Tibial artery (tissue), 4 donors: ENCODE data around the gene RBM17.

Source experiments
- DNase-seq, 2 donors: peaks; one replicate each; pipeline ENCODE4 v3.0.0-alpha.2; 2019
- H3K27ac ChIP-seq, 2 donors: fragments of 200-600 bp; sonication (generic) in 1 of 2; 1 replicate in 1 of 2; 2 replicates in 1 of 2; pipeline ENCODE4 v1.5.1; 2018 to 2019; ENCODE audit warnings: mild to moderate bottlenecking in 1 of 2
- H3K27me3 ChIP-seq, 2 donors: fragments of 200-600 bp; sonication (generic) in 1 of 2; one replicate each; pipeline versions ENCODE4 v1.5.1 to v1.6.0; 2016 to 2019
- H3K36me3 ChIP-seq, 3 donors: fragments of 200-600 bp; sonication (generic) in 2 of 3; one replicate each; pipeline ENCODE4 v1.5.1; 2016 to 2019; ENCODE audit warnings: mild to moderate bottlenecking in 2 of 3
- H3K4me1 ChIP-seq, 4 donors: fragments of 200-600 bp; sonication (generic) in 2 of 4; 1 replicate in 3 of 4; 2 replicates in 1 of 4; pipeline ENCODE4 v1.5.1; 2016 to 2019
- H3K4me3 ChIP-seq, 2 donors: fragments of 200-600 bp; sonication (generic) in 1 of 2; 1 replicate in 1 of 2; 2 replicates in 1 of 2; pipeline ENCODE4 v1.5.1; 2018 to 2019; ENCODE audit warnings: mild to moderate bottlenecking in 2 of 2
- H3K9me3 ChIP-seq, 3 donors: fragments of 200-600 bp; sonication (generic) in 1 of 3; one replicate each; pipeline ENCODE4 v1.5.1; 2016 to 2019
- CTCF ChIP-seq, 2 experiments: fragments of 200-600 bp in 1 of 2; fragments of 450-650 bp in 1 of 2; IDR thresholded peaks; one replicate each; pipeline ENCODE4 v1.5.1; 2017 to 2019; ENCODE audit warnings: antibody characterized with exemption in 2 of 2, mild to moderate bottlenecking in 1 of 2, moderate library complexity in 1 of 2
- intact Hi-C: fragments of 100-400 bp; cut with DNase I; formaldehyde crosslinking; loops from one replicate; pipeline ENCODE4 v1.15.0; 2023; ENCODE audit warnings: low total_unique reads

Gene RBM17

GRCh38 chr10:6089334-6090219 lies 743 bp downstream of the RBM17 start:
- peak in 1 of 2 donors; percentile 22 for DNase-seq
- H3K4me3 ChIP-seq, result peak overlapping the region; percentile 88 to 96
- peaks cover 0 to 47% (median 30%) of the 10 kb centered on the region in 4 donors for H3K4me1 ChIP-seq
- no peaks in the 10 kb centered on the region for H3K9me3 ChIP-seq
- TF ChIP-seq CTCF (IDR thresholded peaks at IDR 0.05), result no peak
- H3K27ac ChIP-seq, result peak overlapping the region; percentile 76 to 90
- intact Hi-C loops, result no loop called here
- H3K36me3 ChIP-seq, result no peaks in the 10 kb centered on the region
- no peaks in the 10 kb centered on the region for H3K27me3 ChIP-seq

DNA sequence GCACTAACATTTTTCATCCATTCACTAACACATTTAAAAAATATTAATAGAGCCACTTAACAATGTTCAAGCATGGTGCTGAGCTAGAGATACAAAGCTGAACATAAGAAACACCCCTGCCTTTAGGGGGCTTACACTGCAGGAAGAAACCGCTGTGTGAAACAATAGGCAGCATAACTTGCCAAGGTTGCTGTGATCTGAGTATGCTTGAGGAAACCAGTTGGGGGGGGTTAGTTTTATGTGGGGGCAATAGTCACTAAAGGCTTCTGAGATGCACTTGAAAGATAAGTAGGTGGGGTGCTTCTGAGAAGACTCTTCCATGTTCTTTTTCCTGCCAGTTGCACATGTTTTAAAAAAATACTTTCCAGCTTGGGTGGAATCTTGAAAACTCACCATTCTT lies 2.8 kb downstream of the RBM17 start:
- H3K4me3 ChIP-seq, result no peak overlapping the region
- H3K27me3 ChIP-seq, result no peaks in the 10 kb centered on the region
- DNase-seq, result no peak
- intact Hi-C loops, result no loop called here
- no peaks in the 10 kb centered on the region for H3K36me3 ChIP-seq
- TF ChIP-seq CTCF (IDR thresholded peaks at IDR 0.05), result no peak
- H3K9me3 ChIP-seq, result no peaks in the 10 kb centered on the region
- H3K4me1 ChIP-seq, result peaks cover 0 to 59% (median 41%) of the 10 kb centered on the region in 4 donors
- no peak overlapping the region for H3K27ac ChIP-seq

DNA sequence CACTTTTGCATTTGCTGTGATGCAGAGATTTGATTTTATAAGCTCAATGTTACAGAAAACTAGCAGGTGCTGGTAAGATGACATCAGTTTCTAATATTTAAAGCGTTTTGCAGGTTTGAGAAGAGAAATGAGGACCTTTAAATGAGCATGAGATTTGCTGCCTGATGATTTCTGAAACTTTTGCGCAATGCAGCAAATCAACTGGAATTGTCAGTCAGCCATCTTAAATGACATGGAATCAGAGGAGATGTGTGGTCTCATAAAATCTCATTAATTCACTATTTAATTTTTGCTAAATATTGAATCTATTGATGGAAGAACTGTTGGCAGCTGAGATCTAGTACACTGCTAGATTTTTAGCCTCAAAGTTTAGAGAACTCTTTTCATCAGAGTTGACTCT lies 3.9 kb downstream of the RBM17 start:
- no peaks in the 10 kb centered on the region for H3K27me3 ChIP-seq
- H3K9me3 ChIP-seq, result no peaks in the 10 kb centered on the region
- H3K4me1 ChIP-seq, result peaks cover 0 to 59% (median 41%) of the 10 kb centered on the region in 4 donors
- TF ChIP-seq CTCF (IDR thresholded peaks at IDR 0.05), result no peak
- peaks cover 6 to 9% (median 9%) of the 10 kb centered on the region in 3 donors for H3K36me3 ChIP-seq
- no peak overlapping the region for H3K4me3 ChIP-seq
- no peak overlapping the region for H3K27ac ChIP-seq
- intact Hi-C loops, result no loop called here
- no peak for DNase-seq

DNA sequence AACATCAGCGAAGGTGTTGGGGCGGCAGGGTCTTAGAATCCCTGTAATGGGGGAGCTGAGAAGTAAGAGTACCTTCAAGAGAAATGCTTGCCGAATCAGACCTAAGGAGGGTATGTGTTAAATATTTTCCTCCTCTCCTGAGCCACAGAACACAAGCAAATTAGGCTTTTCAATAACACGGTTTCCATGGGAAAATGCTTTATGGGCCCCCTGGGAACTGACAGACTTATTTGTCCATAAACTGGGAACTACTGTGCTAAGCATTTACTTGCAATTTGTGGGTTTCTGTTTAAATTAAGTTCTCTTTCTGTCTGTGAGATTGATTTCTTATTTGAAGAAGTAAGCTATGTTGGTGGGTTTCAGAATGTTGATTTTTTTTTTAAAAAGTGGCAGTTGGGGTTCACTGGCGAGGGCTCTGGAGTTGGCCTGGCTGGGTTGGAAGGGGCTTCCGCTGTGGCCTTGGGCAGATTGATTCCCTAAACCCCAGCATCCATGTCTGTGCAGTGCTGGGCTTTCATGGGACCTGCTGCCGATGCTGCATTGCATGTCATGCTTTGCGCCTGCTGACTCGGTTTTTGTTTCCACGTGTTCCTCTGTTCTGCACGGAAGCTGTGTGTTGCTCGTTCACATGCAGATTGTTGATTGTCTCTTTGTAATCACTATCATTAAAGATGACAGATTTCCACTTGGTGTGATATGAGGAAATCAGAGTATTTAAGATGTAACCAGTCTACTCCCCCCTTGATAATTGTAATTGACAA lies 7.2 kb downstream of the RBM17 start:
- DNase-seq, result no peak
- Histone ChIP-seq H3K4me1 (peaks cover 0 to 42% (median 25%) of the 10 kb centered on the region in 4 donors), H3K27ac (no peak overlapping the region)

DNA sequence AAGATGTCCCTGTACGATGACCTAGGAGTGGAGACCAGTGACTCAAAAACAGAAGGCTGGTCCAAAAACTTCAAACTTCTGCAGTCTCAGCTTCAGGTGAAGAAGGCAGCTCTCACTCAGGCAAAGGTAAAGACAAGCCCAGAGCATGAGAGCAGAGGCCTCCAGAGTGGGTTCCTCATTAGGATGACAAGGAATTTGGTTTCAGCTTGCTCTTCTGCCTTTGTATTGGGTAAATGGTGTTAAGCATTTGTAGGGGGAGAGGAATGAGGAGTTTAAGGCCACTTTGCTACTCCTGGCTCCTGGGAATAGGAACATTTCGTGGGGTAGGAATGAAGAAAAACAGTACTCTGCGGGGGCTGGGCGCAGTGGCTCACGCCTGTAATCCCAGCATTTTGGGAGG lies 8.2 kb downstream of the RBM17 start:
- intact Hi-C loops, result no loop called here
- H3K4me1 ChIP-seq, result peaks cover 0 to 31% (median 16%) of the 10 kb centered on the region in 4 donors
- H3K27ac ChIP-seq, result no peak overlapping the region
- TF ChIP-seq CTCF (IDR thresholded peaks at IDR 0.05), result no peak
- DNase-seq, result no peak
- no peaks in the 10 kb centered on the region for H3K9me3 ChIP-seq
- peaks cover 21 to 44% (median 22%) of the 10 kb centered on the region in 3 donors for H3K36me3 ChIP-seq
- H3K27me3 ChIP-seq, result no peaks in the 10 kb centered on the region
- no peak overlapping the region for H3K4me3 ChIP-seq

More for the DNA sequence above, 7.2 kb downstream of the RBM17 start:
- TF ChIP-seq CTCF (IDR thresholded peaks at IDR 0.05), result no peak
- Histone ChIP-seq H3K27me3 (no peaks in the 10 kb centered on the region), H3K4me3 (no peak overlapping the region), H3K36me3 (peaks cover 10 to 34% (median 11%) of the 10 kb centered on the region in 3 donors), H3K9me3 (no peaks in the 10 kb centered on the region)
- intact Hi-C loops, result no loop called here
